Measurements from ENCODE around the gene TBC1D32.
"Not testable (repeated sequence)": the region's sequence is repeated elsewhere in the genome, so short reads cannot be mapped to it uniquely, and the experiment has no call there.

The TBC1D32 gene

GRCh38 chr6:121222656-121223055 is 111.6 kb downstream of the TBC1D32 start:
- peak in 1 of 2 experiments; percentile 21 for DNase-seq

GRCh38 chr6:121216928-121217327 is 117.4 kb downstream of the TBC1D32 start:
- DNase-seq: no peak

- DNase-seq: not testable (repeated sequence)
These were observed 120.9 kb downstream of the TBC1D32 start for GRCh38 chr6:121213341-121213740.

- DNase-seq: no peak
These were observed 123.3 kb downstream of the TBC1D32 start for GRCh38 chr6:121210943-121211342.

- DNase-seq: no peak
These were observed 128.7 kb downstream of the TBC1D32 start for GRCh38 chr6:121205569-121205968.

GRCh38 chr6:121201105-121201504 is 133.2 kb downstream of the TBC1D32 start:
- no peak for DNase-seq

GRCh38 chr6:121196042-121196441 is 138.2 kb downstream of the TBC1D32 start:
- not testable (repeated sequence) for DNase-seq

- no peak for DNase-seq
These were observed 144.2 kb downstream of the TBC1D32 start for GRCh38 chr6:121190122-121190521.

GRCh38 chr6:121188356-121188755 is 145.9 kb downstream of the TBC1D32 start:
- no peak for DNase-seq

GRCh38 chr6:121187833-121188200 is 146.5 kb downstream of the TBC1D32 start:
- no peak for DNase-seq

GRCh38 chr6:121187200-121187832 is 147.0 kb downstream of the TBC1D32 start:
- no peak for DNase-seq

GRCh38 chr6:121183742-121184141 is 150.5 kb downstream of the TBC1D32 start:
- DNase-seq: no peak

GRCh38 chr6:121175827-121176226 is 158.5 kb downstream of the TBC1D32 start:
- DNase-seq: no peak

- not testable (repeated sequence) for DNase-seq
These were observed 161.8 kb downstream of the TBC1D32 start for GRCh38 chr6:121172451-121172850.

- no peak for DNase-seq
These were observed 162.4 kb downstream of the TBC1D32 start for GRCh38 chr6:121171879-121172278.

GRCh38 chr6:121161886-121162285 is 172.4 kb downstream of the TBC1D32 start:
- no peak for DNase-seq

GRCh38 chr6:121160276-121160675 is 174.0 kb downstream of the TBC1D32 start:
- DNase-seq: no peak

- no peak for DNase-seq
These were observed 175.4 kb downstream of the TBC1D32 start for GRCh38 chr6:121158891-121159290.

GRCh38 chr6:121158438-121158837 is 175.8 kb downstream of the TBC1D32 start:
- DNase-seq: no peak

GRCh38 chr6:121157906-121158305 is 176.4 kb downstream of the TBC1D32 start:
- no peak for DNase-seq

- no peak for DNase-seq
These were observed 190.8 kb downstream of the TBC1D32 start for GRCh38 chr6:121143476-121143875.

GRCh38 chr6:121142093-121142492 is 192.2 kb downstream of the TBC1D32 start:
- no peak for DNase-seq

- no peak for DNase-seq
These were observed 198.9 kb downstream of the TBC1D32 start for GRCh38 chr6:121135425-121135824.

- DNase-seq: no peak
These were observed 199.4 kb downstream of the TBC1D32 start for GRCh38 chr6:121134922-121135321.

GRCh38 chr6:121124600-121124999 is 209.7 kb downstream of the TBC1D32 start:
- no peak for DNase-seq

Measured in Kasumi-1 (cell line).